Suprapubic skin (tissue), 4 donors: ENCODE measurements around the gene YWHAQ. TPM values are rescaled to one million over a fixed set of nuclear protein-coding genes. Genes with fewer than 3 reads are reported as not detected.
"Not testable (repeated sequence)": the region's sequence is repeated elsewhere in the genome, so short reads cannot be mapped to it uniquely, and the experiment has no call there.

ENCODE experiments used
- DNase-seq, 2 donors: peaks; one replicate each; pipeline ENCODE4 v3.0.0-alpha.2; 2019; ENCODE audit warnings: low spot score in 2 of 2
- H3K27ac ChIP-seq: fragments of 200-600 bp; sonication (generic); one replicate; pipeline ENCODE4 v1.5.1; 2019
- H3K27me3 ChIP-seq: fragments of 200-600 bp; sonication (generic); one replicate; pipeline ENCODE4 v1.5.1; 2019
- H3K36me3 ChIP-seq: fragments of 200-600 bp; sonication (generic); one replicate; pipeline ENCODE4 v1.5.1; 2019
- H3K4me1 ChIP-seq: fragments of 200-600 bp; sonication (generic); one replicate; pipeline ENCODE4 v1.5.1; 2019
- H3K4me3 ChIP-seq: fragments of 200-600 bp; sonication (generic); one replicate; pipeline ENCODE4 v1.5.1; 2019; ENCODE audit warnings: mild to moderate bottlenecking
- H3K9me3 ChIP-seq: fragments of 200-600 bp; sonication (generic); one replicate; pipeline ENCODE4 v1.5.1; 2019
- EP300 ChIP-seq: sonication (generic); formaldehyde crosslinking; IDR thresholded peaks from one replicate; pipeline ENCODE4 v1.6.1; 2017; ENCODE audit warnings: antibody characterized with exemption
- POLR2A ChIP-seq, 2 donors: fragments of 450-650 bp; IDR thresholded peaks; one replicate each; pipeline ENCODE4 v1.6.1; 2017; ENCODE audit warnings: antibody characterized with exemption in 2 of 2, mild to moderate bottlenecking in 2 of 2, moderate library complexity in 2 of 2
- POLR2AphosphoS5 ChIP-seq, 3 donors: sonication (generic); formaldehyde crosslinking; IDR thresholded peaks; one replicate each; pipeline ENCODE4 v1.6.1; 2017; ENCODE audit warnings: antibody characterized with exemption in 3 of 3
- WGBS: methylation state at CpG from one replicate; pipeline ENCODE4 v1.1.5; 2018; 5-methylcytosine and 5-hydroxymethylcytosine counted together
- total RNA-seq, 4 donors: library from RNA; depleted of rRNA; stranded (reverse); fragments of >200 nt; gene quantifications; one replicate each; pipeline ENCODE4 v1.1.0, GENCODE V29; 2016
- TF ChIP-seq, protein P1 (sequence below), 2 donors: fragments of 200-600 bp in 1 of 2; fragments of 450-650 bp in 1 of 2; sonication (generic) in 1 of 2; IDR thresholded peaks; one replicate each; pipeline ENCODE4 v1.5.1; 2016 to 2019; ENCODE audit warnings: antibody characterized with exemption in 2 of 2, mild to moderate bottlenecking in 1 of 2, moderate library complexity in 1 of 2

Gene YWHAQ
- total RNA-seq, 4 donors from 2014 or later, result 84.6 to 172 (median 165) TPM

DNA sequence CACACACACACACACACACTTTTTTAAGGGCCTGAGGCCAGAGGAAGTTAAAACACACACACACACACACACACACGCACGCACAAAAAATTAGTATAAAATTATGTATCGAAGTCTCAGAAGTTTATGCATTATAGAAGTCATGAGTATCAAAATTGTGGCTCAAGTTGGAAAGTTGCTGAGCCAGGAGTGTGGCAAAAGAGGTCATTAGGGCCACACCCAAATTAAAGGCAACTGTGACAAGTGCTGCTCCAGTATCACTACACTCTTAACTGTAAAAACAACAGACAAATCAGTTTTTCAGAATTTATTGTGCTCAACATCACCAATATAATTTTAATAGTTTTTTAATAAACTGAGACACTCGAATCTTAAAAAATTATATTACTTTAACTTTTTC is 36.9 kb downstream of the YWHAQ start:
- Histone ChIP-seq H3K4me3 (no peak overlapping the region), H3K27me3 (no peaks in the 10 kb centered on the region), H3K4me1 (peaks cover 28% of the 10 kb centered on the region), H3K27ac (peak overlapping the region; percentile 34), H3K36me3 (peaks cover 19% of the 10 kb centered on the region), H3K9me3 (no peaks in the 10 kb centered on the region)
- whole genome bisulfite sequencing, result 73% methylated on average over 4 of the region's 4 CpGs
- no peak for DNase-seq
- TF ChIP-seq EP300, result no peak
- TF ChIP-seq, protein P1, sequence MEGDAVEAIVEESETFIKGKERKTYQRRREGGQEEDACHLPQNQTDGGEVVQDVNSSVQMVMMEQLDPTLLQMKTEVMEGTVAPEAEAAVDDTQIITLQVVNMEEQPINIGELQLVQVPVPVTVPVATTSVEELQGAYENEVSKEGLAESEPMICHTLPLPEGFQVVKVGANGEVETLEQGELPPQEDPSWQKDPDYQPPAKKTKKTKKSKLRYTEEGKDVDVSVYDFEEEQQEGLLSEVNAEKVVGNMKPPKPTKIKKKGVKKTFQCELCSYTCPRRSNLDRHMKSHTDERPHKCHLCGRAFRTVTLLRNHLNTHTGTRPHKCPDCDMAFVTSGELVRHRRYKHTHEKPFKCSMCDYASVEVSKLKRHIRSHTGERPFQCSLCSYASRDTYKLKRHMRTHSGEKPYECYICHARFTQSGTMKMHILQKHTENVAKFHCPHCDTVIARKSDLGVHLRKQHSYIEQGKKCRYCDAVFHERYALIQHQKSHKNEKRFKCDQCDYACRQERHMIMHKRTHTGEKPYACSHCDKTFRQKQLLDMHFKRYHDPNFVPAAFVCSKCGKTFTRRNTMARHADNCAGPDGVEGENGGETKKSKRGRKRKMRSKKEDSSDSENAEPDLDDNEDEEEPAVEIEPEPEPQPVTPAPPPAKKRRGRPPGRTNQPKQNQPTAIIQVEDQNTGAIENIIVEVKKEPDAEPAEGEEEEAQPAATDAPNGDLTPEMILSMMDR (IDR thresholded peaks at IDR 0.05), result no peak
- TF ChIP-seq POLR2AphosphoS5 (IDR thresholded peaks at IDR 0.05), result no peak
- no peak for TF ChIP-seq POLR2A (IDR thresholded peaks at IDR 0.05)

DNA sequence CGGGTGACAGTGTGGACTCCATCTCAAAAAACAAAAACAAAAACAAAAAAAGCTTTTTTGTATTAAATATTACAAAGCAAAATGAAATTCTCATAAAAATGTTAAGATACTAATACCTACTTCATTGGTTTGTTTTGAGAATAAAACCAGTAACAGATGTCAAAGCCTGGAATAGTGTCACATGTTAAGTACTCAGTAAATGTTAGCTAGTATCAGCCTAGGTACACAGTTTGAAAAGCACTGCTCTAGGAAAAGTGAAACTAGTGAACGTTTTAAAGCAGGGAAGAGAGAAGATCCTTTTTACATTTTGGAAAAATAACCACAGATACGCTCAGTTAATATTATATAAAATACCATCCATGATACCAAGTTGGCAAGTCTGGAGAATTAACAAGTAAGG is 38.1 kb downstream of the YWHAQ start:
- Histone ChIP-seq H3K27ac (no peak overlapping the region), H3K4me1 (peaks cover 28% of the 10 kb centered on the region), H3K27me3 (no peaks in the 10 kb centered on the region), H3K36me3 (peaks cover 24% of the 10 kb centered on the region), H3K4me3 (no peak overlapping the region), H3K9me3 (no peaks in the 10 kb centered on the region)
- TF ChIP-seq EP300 (no peak), POLR2AphosphoS5 (IDR thresholded peaks at IDR 0.05) (no peak), POLR2A (IDR thresholded peaks at IDR 0.05) (no peak)
- TF ChIP-seq, protein P1 (IDR thresholded peaks at IDR 0.05), result no peak
- DNase-seq, result no peak
- 78% methylated on average over 3 of the region's 3 CpGs for WGBS

DNA sequence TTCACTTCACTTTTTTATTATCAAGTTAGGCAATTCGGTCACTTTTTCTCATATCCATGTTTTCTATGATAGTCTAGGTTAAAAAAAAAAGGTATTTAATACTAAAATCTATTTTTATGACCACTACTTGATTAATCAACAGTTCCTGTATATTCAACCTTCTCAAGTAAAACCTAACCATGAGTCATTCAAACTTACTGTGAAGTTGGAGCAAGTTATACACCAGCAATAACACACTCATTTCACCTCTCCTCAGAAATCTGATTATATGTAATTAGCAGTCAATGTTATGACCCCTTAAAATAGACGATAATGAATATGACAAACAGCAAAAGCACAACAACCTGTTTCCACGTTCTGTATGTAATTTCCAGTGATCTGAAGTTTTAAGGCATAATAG is 40.2 kb downstream of the YWHAQ start:
- peaks cover 23% of the 10 kb centered on the region for H3K4me1 ChIP-seq
- H3K27ac ChIP-seq, result no peak overlapping the region
- no peak for DNase-seq
- 85% methylated on average over 3 of the region's 3 CpGs for WGBS
- TF ChIP-seq POLR2A (IDR thresholded peaks at IDR 0.05) (no peak), POLR2AphosphoS5 (IDR thresholded peaks at IDR 0.05) (no peak), EP300 (no peak)
- TF ChIP-seq, protein P1 (IDR thresholded peaks at IDR 0.05), result no peak
- H3K36me3 ChIP-seq, result peaks cover 42% of the 10 kb centered on the region
- H3K27me3 ChIP-seq, result no peaks in the 10 kb centered on the region
- no peaks in the 10 kb centered on the region for H3K9me3 ChIP-seq
- no peak overlapping the region for H3K4me3 ChIP-seq

DNA sequence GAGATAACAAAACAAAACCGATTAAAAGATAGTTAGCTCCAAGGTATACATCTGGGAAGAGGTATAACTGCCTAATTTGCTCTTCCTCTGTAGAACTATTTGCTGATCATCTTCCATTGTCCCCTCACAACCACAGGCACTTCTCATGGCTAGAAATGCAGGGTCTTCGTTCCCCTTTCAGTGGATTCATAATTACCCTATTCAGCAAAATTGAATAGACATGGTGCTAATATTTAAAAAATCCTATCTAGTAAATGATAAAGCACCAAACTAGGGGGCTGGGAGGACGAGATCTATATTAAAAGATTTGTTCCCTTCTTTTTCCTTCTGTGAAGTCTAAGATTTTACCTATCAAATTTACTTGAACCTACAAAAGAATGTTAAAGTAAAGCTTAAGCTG is 44.3 kb downstream of the YWHAQ start:
- Histone ChIP-seq H3K27ac (no peak overlapping the region), H3K27me3 (no peaks in the 10 kb centered on the region), H3K9me3 (no peaks in the 10 kb centered on the region), H3K36me3 (peaks cover 61% of the 10 kb centered on the region), H3K4me1 (no peaks in the 10 kb centered on the region), H3K4me3 (no peak overlapping the region)
- TF ChIP-seq POLR2AphosphoS5 (IDR thresholded peaks at IDR 0.05), result no peak
- TF ChIP-seq, protein P1 (IDR thresholded peaks at IDR 0.05), result no peak
- TF ChIP-seq POLR2A (IDR thresholded peaks at IDR 0.05), result no peak
- TF ChIP-seq EP300, result no peak
- DNase-seq, result no peak
- WGBS, result 88% methylated on average over 3 of the region's 3 CpGs

DNA sequence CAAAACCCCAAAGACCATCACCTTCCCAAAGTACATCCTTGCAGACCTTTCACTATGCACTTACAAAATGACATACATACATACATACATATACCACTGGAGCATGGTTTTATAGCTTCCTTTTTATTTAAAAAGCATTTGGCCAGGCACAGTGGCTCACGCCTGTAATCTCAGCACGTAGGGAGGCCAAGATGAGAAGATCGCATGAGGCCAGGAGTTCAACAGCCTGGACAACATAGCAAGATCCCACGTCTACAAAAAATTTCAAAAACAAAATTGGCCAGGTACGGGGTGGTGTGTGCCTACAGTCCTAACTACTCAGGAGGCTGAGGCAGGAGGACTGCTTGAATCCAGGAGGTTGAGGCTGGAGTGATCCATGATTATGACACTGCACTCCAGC is 45.3 kb downstream of the YWHAQ start:
- 98% methylated on average over 5 of the region's 5 CpGs for WGBS
- no peak for TF ChIP-seq EP300
- peaks cover 61% of the 10 kb centered on the region for H3K36me3 ChIP-seq
- no peaks in the 10 kb centered on the region for H3K9me3 ChIP-seq
- no peak overlapping the region for H3K4me3 ChIP-seq
- no peaks in the 10 kb centered on the region for H3K4me1 ChIP-seq
- H3K27ac ChIP-seq, result no peak overlapping the region
- no peak for DNase-seq
- no peaks in the 10 kb centered on the region for H3K27me3 ChIP-seq

DNA sequence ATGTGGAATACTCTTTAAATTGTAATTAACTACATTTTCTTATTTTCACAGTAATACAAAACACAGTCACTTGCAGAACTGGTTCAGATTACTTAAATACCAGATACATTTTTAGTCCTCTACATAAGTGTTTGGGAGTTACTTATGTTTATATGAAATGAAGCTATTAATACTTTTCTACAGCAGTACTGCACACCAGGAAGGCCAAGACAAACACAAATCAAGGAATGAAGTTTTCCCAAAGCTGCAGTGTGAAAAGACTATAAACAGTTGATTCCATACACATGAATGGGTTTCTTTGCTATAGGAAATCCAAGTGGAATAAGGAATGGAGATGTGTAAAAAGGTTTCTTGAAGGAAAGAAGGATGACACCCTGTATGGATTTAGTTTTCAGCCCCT is 45.9 kb downstream of the YWHAQ start:
- DNase-seq, result not testable (repeated sequence)
- H3K36me3 ChIP-seq, result peaks cover 57% of the 10 kb centered on the region

More for the DNA sequence above, 45.9 kb downstream of the YWHAQ start:
- not testable (repeated sequence) for H3K27me3 ChIP-seq, H3K4me3 ChIP-seq, H3K9me3 ChIP-seq, H3K4me1 ChIP-seq, H3K27ac ChIP-seq
